Sigmoid colon (tissue), 7 donors: ENCODE results near the gene LDB2. TPM values are rescaled to one million over a fixed set of nuclear protein-coding genes. Genes with fewer than 3 reads are reported as not detected.
"Not testable (repeated sequence)": the region's sequence is repeated elsewhere in the genome, so short reads cannot be mapped to it uniquely, and the experiment has no call there.

Experiments
- DNase-seq: peaks from one replicate; pipeline ENCODE4 v3.0.0-alpha.2; 2019
- H3K27ac ChIP-seq, 4 donors: fragments of 200-600 bp; sonication (generic); one replicate each; pipeline ENCODE4 v1.5.1; 2016 to 2019; ENCODE audit warnings: mild to moderate bottlenecking in 1 of 4
- H3K27me3 ChIP-seq, 3 donors: fragments of 200-600 bp; sonication (generic); one replicate each; pipeline ENCODE4 v1.5.1; 2019; ENCODE audit warnings: mild to moderate bottlenecking in 1 of 3
- H3K36me3 ChIP-seq, 4 donors: fragments of 200-600 bp; sonication (generic); one replicate each; pipeline ENCODE4 v1.5.1; 2016 to 2019
- H3K4me1 ChIP-seq, 4 donors: fragments of 200-600 bp; sonication (generic); one replicate each; pipeline ENCODE4 v1.5.1; 2017 to 2019
- H3K4me3 ChIP-seq, 4 donors: fragments of 200-600 bp; sonication (generic); one replicate each; pipeline ENCODE4 v1.5.1; 2017 to 2019; ENCODE audit warnings: mild to moderate bottlenecking in 2 of 4, moderate library complexity in 1 of 4
- H3K9me3 ChIP-seq, 4 donors: fragments of 200-600 bp in 3 of 4; sonication (generic) in 3 of 4; one replicate each; pipeline versions ENCODE4 v1.5.1 to v1.6.1; 2013 to 2019
- CTCF ChIP-seq, 4 experiments: fragments of 450-650 bp in 3 of 4; fragments of 200-600 bp in 1 of 4; IDR thresholded peaks; one replicate each; pipeline ENCODE4 v1.5.1; 2016 to 2019; ENCODE audit warnings: antibody characterized with exemption in 4 of 4, mild to moderate bottlenecking in 3 of 4, moderate library complexity in 2 of 4
- EP300 ChIP-seq, 4 donors: sonication (generic); formaldehyde crosslinking; IDR thresholded peaks; one replicate each; pipeline ENCODE4 v1.6.1; 2017; ENCODE audit warnings: antibody characterized with exemption in 4 of 4
- POLR2A ChIP-seq, 2 donors: fragments of 450-650 bp; IDR thresholded peaks; one replicate each; pipeline ENCODE4 v1.6.1; 2016; ENCODE audit warnings: antibody characterized with exemption in 2 of 2, mild to moderate bottlenecking in 2 of 2, moderate library complexity in 2 of 2
- POLR2AphosphoS5 ChIP-seq, 4 donors: sonication (generic); formaldehyde crosslinking; IDR thresholded peaks; one replicate each; pipeline ENCODE4 v1.6.1; 2017; ENCODE audit warnings: antibody characterized with exemption in 4 of 4
- WGBS, 2 donors: extraction: QIAGEN DNeasy Blood & Tissue Kit; methylation state at CpG; one replicate each; pipeline ENCODE4 v1.1.7; 2013; 5-methylcytosine and 5-hydroxymethylcytosine counted together
- intact Hi-C: fragments of 100-400 bp; cut with DNase I; formaldehyde crosslinking; loops from one replicate; pipeline ENCODE4 v1.15.1; 2023
- polyA plus RNA-seq, 3 donors: library from polyadenylated mRNA; stranded (reverse); fragments of 200-250 nt; gene quantifications; one replicate each; pipeline ENCODE4 v1.2.3, GENCODE V29; 2013
- total RNA-seq, 4 donors: library from RNA; depleted of rRNA; stranded (reverse); fragments of >200 nt; gene quantifications; one replicate each; pipeline ENCODE4 v1.1.0, GENCODE V29; 2016
- donor health status: healthy with polysubstance abuse.
- donor health status: Bipolar disorder and iron deficiency.
- donor health status: healthy.

Gene LDB2
- total and polyA plus RNA-seq, 7 donors: 2.1 to 28.5 (median 18.3) TPM

DNA sequence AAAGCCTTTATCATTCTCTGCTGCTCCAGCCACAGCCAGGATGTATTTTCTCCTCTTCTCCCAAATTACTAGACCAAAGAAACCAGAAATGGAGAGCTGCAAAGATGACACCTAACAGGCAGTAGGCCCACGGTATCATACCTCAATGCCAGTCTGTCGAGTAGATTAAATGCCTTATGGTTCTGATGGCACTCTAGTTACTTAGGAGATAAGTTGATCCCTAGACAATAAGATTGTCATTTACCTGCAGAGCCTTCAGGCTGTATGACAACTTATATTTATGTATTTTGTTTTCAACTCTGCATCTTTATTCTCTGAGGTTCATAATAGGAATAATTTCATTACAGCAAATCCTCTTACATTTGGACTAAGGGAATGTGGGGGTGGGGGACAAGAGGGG is 262.1 kb downstream of the LDB2 start:
- Histone ChIP-seq H3K4me3 (no peak overlapping the region), H3K9me3 (no peaks in the 10 kb centered on the region), H3K36me3 (no peaks in the 10 kb centered on the region), H3K27me3 (no peaks in the 10 kb centered on the region), H3K27ac (no peak overlapping the region), H3K4me1 (no peaks in the 10 kb centered on the region)
- no peak for DNase-seq
- TF ChIP-seq EP300 (IDR thresholded peaks at IDR 0.05) (no peak), CTCF (IDR thresholded peaks at IDR 0.05) (no peak), POLR2A (IDR thresholded peaks at IDR 0.05) (no peak), POLR2AphosphoS5 (IDR thresholded peaks at IDR 0.05) (no peak)
- intact Hi-C loops: no loop called here
- 63 to 84% methylated on average over 2 of the region's 2 CpGs for WGBS, 2 donors

DNA sequence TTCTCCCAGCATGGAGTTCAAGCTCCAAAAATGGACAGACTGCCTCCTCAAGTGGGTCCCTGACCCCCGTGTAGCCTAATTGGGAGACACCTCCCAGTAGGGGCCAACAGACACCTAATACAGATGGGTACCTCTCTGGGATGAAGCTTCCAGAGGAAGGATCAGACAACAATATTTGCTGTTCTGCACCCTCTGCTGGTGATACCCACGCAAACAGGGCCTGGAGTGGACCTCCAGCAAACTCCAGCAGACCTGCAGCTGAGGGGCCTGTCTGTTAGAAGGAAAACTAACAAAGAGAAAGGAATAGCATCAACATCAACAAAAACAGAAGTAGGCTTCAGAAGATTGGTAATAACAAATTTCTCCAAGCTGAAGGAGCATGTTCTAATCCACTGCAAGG is 269.2 kb downstream of the LDB2 start:
- H3K4me3 ChIP-seq, H3K27me3 ChIP-seq, H3K4me1 ChIP-seq, H3K36me3 ChIP-seq, H3K27ac ChIP-seq, intact Hi-C loops, H3K9me3 ChIP-seq, DNase-seq: not testable (repeated sequence)
- 55 to 86% methylated on average over 2 of the region's 2 CpGs for WGBS, 2 donors

DNA sequence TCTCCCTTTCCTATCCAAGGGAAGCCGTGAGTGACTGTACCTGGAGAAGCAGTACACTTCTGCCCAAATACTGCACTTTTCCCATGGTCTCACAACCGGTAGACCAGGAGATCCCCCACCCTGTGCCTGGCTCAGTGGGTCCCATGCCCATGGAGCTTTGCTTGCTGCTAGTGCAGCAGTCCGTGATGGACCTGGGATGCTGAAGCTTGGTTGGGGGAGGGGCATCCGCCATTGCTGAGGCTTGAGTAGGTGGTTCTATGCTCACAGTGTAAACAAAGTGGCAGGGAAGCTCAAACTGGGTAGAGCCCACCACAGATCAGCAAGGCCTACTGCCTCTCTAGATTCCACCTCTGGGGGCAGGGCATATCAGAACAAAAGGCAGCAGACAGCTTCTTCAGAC is 269.6 kb downstream of the LDB2 start:
- H3K27ac ChIP-seq, H3K36me3 ChIP-seq, H3K27me3 ChIP-seq, H3K9me3 ChIP-seq, intact Hi-C loops, H3K4me3 ChIP-seq, DNase-seq, H3K4me1 ChIP-seq: not testable (repeated sequence)
- 81 to 92% methylated on average over 4 of the region's 4 CpGs for WGBS, 2 donors

DNA sequence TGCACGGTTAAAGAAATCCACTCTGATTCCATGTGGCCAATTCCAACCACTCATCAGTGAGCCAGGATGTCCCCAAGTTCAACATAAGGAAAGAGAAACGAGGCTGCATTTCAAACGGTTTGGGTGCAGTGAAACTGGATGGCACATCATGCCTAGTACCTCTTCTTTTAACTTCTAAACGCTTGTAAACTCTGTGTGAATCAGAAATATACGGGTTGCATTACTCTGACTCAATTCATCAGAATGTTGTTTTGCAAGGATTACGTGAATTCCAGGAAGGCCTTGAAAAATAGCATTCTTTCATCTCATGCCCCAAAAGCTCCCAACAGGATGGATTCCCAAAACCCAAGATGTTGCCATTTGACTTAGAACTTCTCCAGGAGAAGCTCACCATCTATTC is 270.4 kb downstream of the LDB2 start:
- intact Hi-C loops: no loop called here
- Histone ChIP-seq H3K4me1 (no peaks in the 10 kb centered on the region), H3K4me3 (no peak overlapping the region), H3K27ac (peak overlapping the region in 1 of 4 donors; percentile 29), H3K36me3 (no peaks in the 10 kb centered on the region), H3K9me3 (no peaks in the 10 kb centered on the region), H3K27me3 (no peaks in the 10 kb centered on the region)
- 64 to 87% methylated on average over 6 of the region's 6 CpGs for WGBS, 2 donors
- no peak for TF ChIP-seq EP300 (IDR thresholded peaks at IDR 0.05)
- TF ChIP-seq CTCF (IDR thresholded peaks at IDR 0.05): no peak
- TF ChIP-seq POLR2AphosphoS5 (IDR thresholded peaks at IDR 0.05): no peak
- no peak for TF ChIP-seq POLR2A (IDR thresholded peaks at IDR 0.05)
- DNase-seq: no peak

DNA sequence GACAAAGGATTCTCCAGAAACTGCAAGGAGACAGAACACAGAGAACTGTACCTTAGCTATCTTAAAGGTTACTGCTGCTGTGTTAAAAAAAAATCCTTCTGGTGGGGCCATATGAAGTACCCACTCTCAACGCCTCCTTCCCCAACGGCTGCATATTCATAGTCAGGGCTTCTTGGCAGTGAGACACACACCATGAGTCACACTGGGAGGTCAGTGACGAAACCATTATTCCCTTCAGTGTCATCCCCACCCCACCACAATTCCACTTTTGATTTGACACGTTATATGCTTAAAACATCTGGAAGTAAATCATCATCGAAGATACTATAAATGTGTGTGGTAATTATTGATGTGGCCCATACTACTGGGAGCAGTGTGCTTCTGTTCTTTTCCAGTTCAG is 271.5 kb downstream of the LDB2 start:
- H3K36me3 ChIP-seq: no peaks in the 10 kb centered on the region
- DNase-seq: no peak
- H3K4me1 ChIP-seq: no peaks in the 10 kb centered on the region
- H3K27ac ChIP-seq: no peak overlapping the region
- no peaks in the 10 kb centered on the region for H3K9me3 ChIP-seq
- WGBS, 2 donors: 68 to 70% methylated on average over 5 of the region's 5 CpGs
- H3K4me3 ChIP-seq: no peak overlapping the region
- no peaks in the 10 kb centered on the region for H3K27me3 ChIP-seq
- intact Hi-C loops: no loop called here
- TF ChIP-seq POLR2AphosphoS5 (IDR thresholded peaks at IDR 0.05) (peak in 1 of 4 donors; percentile 37), POLR2A (IDR thresholded peaks at IDR 0.05) (no peak)

DNA sequence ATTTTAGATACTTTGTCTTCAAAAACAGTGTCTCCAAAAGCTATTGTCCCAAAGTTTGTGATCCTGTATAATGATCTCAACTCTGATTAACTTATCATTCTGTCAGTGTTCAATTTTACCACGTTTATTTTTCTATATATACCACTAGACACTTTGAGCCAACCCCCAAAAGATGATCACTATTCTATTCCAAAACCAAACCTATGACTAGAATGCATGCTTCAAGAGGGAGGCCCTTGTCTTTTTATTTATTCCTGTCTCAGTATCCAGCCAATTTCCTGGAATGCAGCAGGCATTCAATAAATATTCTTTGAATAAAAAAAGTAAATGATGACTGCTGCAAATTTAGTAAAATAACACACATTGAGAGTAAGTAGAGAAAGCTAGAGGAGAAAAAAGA is 275.6 kb downstream of the LDB2 start:
- intact Hi-C loops: no loop called here
- WGBS, 2 donors: 24 to 49% methylated on average over 1 of the region's 1 CpG
- H3K27me3 ChIP-seq: no peaks in the 10 kb centered on the region
- H3K4me1 ChIP-seq: no peaks in the 10 kb centered on the region
- H3K4me3 ChIP-seq: no peak overlapping the region
- DNase-seq: no peak
- H3K27ac ChIP-seq: no peak overlapping the region
- no peaks in the 10 kb centered on the region for H3K9me3 ChIP-seq
- TF ChIP-seq POLR2AphosphoS5 (IDR thresholded peaks at IDR 0.05) (no peak), POLR2A (IDR thresholded peaks at IDR 0.05) (no peak), EP300 (IDR thresholded peaks at IDR 0.05) (no peak), CTCF (IDR thresholded peaks at IDR 0.05) (no peak)
- H3K36me3 ChIP-seq: no peaks in the 10 kb centered on the region
